Right lobe of liver (tissue), 4 donors: ENCODE results near the gene BMPR2.
"Not testable (repeated sequence)": the region's sequence is repeated elsewhere in the genome, so short reads cannot be mapped to it uniquely, and the experiment has no call there.

ENCODE experiments used
- POLR2A ChIP-seq: fragments of 450-650 bp; IDR thresholded peaks from one replicate; pipeline ENCODE4 v1.6.1; 2017; ENCODE audit warnings: antibody characterized with exemption, mild to moderate bottlenecking
- TF ChIP-seq, protein P1 (sequence below), 4 donors: fragments of 200-600 bp in 3 of 4; fragments of 450-650 bp in 1 of 4; IDR thresholded peaks; one replicate each; pipeline versions ENCODE4 v1.5.1 to v1.8.0; 2016 to 2022; ENCODE audit warnings: antibody characterized with exemption in 4 of 4, mild to moderate bottlenecking in 2 of 4
- donor health status: DM: no; HTN: no; CAD: no.
- donor health status: DM: no; HTN: no; CAD: no.
- donor health status: DM: no; HTN: yes; CAD: no.

DNA sequence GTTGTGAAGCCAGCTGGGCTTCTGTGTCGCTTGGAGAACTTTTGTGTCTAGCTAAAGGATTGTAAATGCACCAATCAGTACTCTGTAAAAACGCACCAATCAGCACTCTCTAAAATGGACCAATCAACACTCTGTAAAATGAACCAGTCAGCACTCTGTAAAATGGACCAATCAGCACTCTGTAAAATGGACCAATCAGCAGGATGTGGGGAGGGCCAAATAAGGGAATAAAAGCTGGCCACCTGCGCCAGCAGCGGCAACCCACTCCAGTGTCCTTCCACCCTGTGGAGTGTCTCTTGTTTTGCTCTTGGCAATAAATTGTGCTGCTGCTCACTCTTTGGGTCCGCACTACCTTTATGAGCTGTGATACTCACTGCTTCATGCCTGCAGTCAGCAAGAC lies 199.1 kb downstream of the BMPR2 start:
- TF ChIP-seq, protein P1, sequence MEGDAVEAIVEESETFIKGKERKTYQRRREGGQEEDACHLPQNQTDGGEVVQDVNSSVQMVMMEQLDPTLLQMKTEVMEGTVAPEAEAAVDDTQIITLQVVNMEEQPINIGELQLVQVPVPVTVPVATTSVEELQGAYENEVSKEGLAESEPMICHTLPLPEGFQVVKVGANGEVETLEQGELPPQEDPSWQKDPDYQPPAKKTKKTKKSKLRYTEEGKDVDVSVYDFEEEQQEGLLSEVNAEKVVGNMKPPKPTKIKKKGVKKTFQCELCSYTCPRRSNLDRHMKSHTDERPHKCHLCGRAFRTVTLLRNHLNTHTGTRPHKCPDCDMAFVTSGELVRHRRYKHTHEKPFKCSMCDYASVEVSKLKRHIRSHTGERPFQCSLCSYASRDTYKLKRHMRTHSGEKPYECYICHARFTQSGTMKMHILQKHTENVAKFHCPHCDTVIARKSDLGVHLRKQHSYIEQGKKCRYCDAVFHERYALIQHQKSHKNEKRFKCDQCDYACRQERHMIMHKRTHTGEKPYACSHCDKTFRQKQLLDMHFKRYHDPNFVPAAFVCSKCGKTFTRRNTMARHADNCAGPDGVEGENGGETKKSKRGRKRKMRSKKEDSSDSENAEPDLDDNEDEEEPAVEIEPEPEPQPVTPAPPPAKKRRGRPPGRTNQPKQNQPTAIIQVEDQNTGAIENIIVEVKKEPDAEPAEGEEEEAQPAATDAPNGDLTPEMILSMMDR (IDR thresholded peaks at IDR 0.05) = not testable (repeated sequence)
- not testable (repeated sequence) for TF ChIP-seq POLR2A
